ENCODE measurements around the gene AGBL1. TPM values are rescaled to one million over a fixed set of nuclear protein-coding genes. Genes with fewer than 3 reads are reported as not detected.
"Not testable (repeated sequence)": the region's sequence is repeated elsewhere in the genome, so short reads cannot be mapped to it uniquely, and the experiment has no call there.

The AGBL1 gene
- polyA plus RNA-seq, 1 donor (not counting 4 experiments of a cell fraction or from before 2014, with no cell fraction given), result not detected

GRCh38 chr15:86526938-86527690 lies 447.4 kb downstream of the AGBL1 start:
- DNase-seq (ENCODE audit: low read depth, low spot score) (no peak), FAIRE-seq (no peak)
- H3K27ac ChIP-seq (ENCODE audit: control insufficient read depth, insufficient read depth, low read length), result no peak overlapping the region
- H3K4me1 ChIP-seq (ENCODE audit: control insufficient read depth, extremely low read depth, insufficient read depth, low read length), result no peaks in the 10 kb centered on the region
- H3K4me3 ChIP-seq (ENCODE audit: control insufficient read depth in 2 of 3, extremely low read depth in 1 of 3, insufficient read depth in 2 of 3, low read depth in 1 of 3, low read length in 3 of 3), result no peak overlapping the region
- no peak overlapping the region for H3K4me2 ChIP-seq (ENCODE audit: control insufficient read depth, extremely low read depth, insufficient read depth, low read depth, low read length)
- no peaks in the 10 kb centered on the region for H3K79me2 ChIP-seq (ENCODE audit: control insufficient read depth, insufficient read depth, low read length)
- dilution Hi-C loops (cut with MboI; ENCODE audit: extremely low pct_ligation_motif_present, low sequenced_read_pairs), result no loop called here
- H3K9ac ChIP-seq (ENCODE audit: control insufficient read depth, extremely low read depth, insufficient read depth, low read length), result no peak overlapping the region
- no peaks in the 10 kb centered on the region for H3K9me3 ChIP-seq (ENCODE audit: control insufficient read depth, low read depth, low read length)
- no peaks in the 10 kb centered on the region for H4K20me1 ChIP-seq (ENCODE audit: control insufficient read depth, extremely low read depth, insufficient read depth, low read length)
- H2AFZ ChIP-seq (ENCODE audit: control insufficient read depth, low read length), result no peak overlapping the region
- no peaks in the 10 kb centered on the region for H3K27me3 ChIP-seq (ENCODE audit: control insufficient read depth, extremely low read depth, insufficient read depth, low read length)
- H3K9me1 ChIP-seq (ENCODE audit: control insufficient read depth, extremely low read depth, insufficient read depth, low read length), result no peaks in the 10 kb centered on the region
- no peaks in the 10 kb centered on the region for H3K36me3 ChIP-seq (ENCODE audit: control insufficient read depth in 2 of 2, extremely low read depth in 1 of 2, insufficient read depth in 2 of 2, low read length in 2 of 2)
- no peak for TF ChIP-seq EZH2 (IDR thresholded peaks at IDR 0.05; ENCODE audit: low read length)
- TF ChIP-seq CTCF (optimal IDR thresholded peaks at IDR 0.05 in 1 of 3, IDR thresholded peaks at IDR 0.05 in 1 of 3, conservative IDR thresholded peaks at IDR 0.05 in 1 of 3; ENCODE audit: extremely low read depth in 1 of 3, insufficient read depth in 2 of 3, low read length in 3 of 3), result no peak

GRCh38 chr15:86528094-86528493 lies 448.4 kb downstream of the AGBL1 start:
- DNase-seq (ENCODE audit: low read depth, low spot score); H3K9me1 ChIP-seq (ENCODE audit: control insufficient read depth, extremely low read depth, insufficient read depth, low read length); H3K9me3 ChIP-seq (ENCODE audit: control insufficient read depth, low read depth, low read length); H2AFZ ChIP-seq (ENCODE audit: control insufficient read depth, low read length); H3K4me3 ChIP-seq (ENCODE audit: control insufficient read depth in 2 of 3, extremely low read depth in 1 of 3, insufficient read depth in 2 of 3, low read depth in 1 of 3, low read length in 3 of 3); H3K27ac ChIP-seq (ENCODE audit: control insufficient read depth, insufficient read depth, low read length); dilution Hi-C loops (cut with MboI; ENCODE audit: extremely low pct_ligation_motif_present, low sequenced_read_pairs); H3K27me3 ChIP-seq (ENCODE audit: control insufficient read depth, extremely low read depth, insufficient read depth, low read length); FAIRE-seq; H3K9ac ChIP-seq (ENCODE audit: control insufficient read depth, extremely low read depth, insufficient read depth, low read length); H3K36me3 ChIP-seq (ENCODE audit: control insufficient read depth in 2 of 2, extremely low read depth in 1 of 2, insufficient read depth in 2 of 2, low read length in 2 of 2); H3K79me2 ChIP-seq (ENCODE audit: control insufficient read depth, insufficient read depth, low read length); H3K4me2 ChIP-seq (ENCODE audit: control insufficient read depth, extremely low read depth, insufficient read depth, low read depth, low read length); H3K4me1 ChIP-seq (ENCODE audit: control insufficient read depth, extremely low read depth, insufficient read depth, low read length); H4K20me1 ChIP-seq (ENCODE audit: control insufficient read depth, extremely low read depth, insufficient read depth, low read length): not testable (repeated sequence)

GRCh38 chr15:86538141-86538540 lies 458.5 kb downstream of the AGBL1 start:
- Histone ChIP-seq H3K4me2 (ENCODE audit: control insufficient read depth, extremely low read depth, insufficient read depth, low read depth, low read length) (no peak overlapping the region), H4K20me1 (ENCODE audit: control insufficient read depth, extremely low read depth, insufficient read depth, low read length) (no peaks in the 10 kb centered on the region), H3K9me3 (ENCODE audit: control insufficient read depth, low read depth, low read length) (no peaks in the 10 kb centered on the region), H3K27ac (ENCODE audit: control insufficient read depth, insufficient read depth, low read length) (no peak overlapping the region), H3K36me3 (ENCODE audit: control insufficient read depth in 2 of 2, extremely low read depth in 1 of 2, insufficient read depth in 2 of 2, low read length in 2 of 2) (no peaks in the 10 kb centered on the region), H2AFZ (ENCODE audit: control insufficient read depth, low read length) (no peak overlapping the region), H3K4me1 (ENCODE audit: control insufficient read depth, extremely low read depth, insufficient read depth, low read length) (no peaks in the 10 kb centered on the region), H3K79me2 (ENCODE audit: control insufficient read depth, insufficient read depth, low read length) (no peaks in the 10 kb centered on the region), H3K9me1 (ENCODE audit: control insufficient read depth, extremely low read depth, insufficient read depth, low read length) (no peaks in the 10 kb centered on the region), H3K4me3 (ENCODE audit: control insufficient read depth in 2 of 3, extremely low read depth in 1 of 3, insufficient read depth in 2 of 3, low read depth in 1 of 3, low read length in 3 of 3) (no peak overlapping the region), H3K27me3 (ENCODE audit: control insufficient read depth, extremely low read depth, insufficient read depth, low read length) (no peaks in the 10 kb centered on the region), H3K9ac (ENCODE audit: control insufficient read depth, extremely low read depth, insufficient read depth, low read length) (no peak overlapping the region)
- no peak for FAIRE-seq
- dilution Hi-C loops (cut with MboI; ENCODE audit: extremely low pct_ligation_motif_present, low sequenced_read_pairs), result no loop called here
- DNase-seq (ENCODE audit: low read depth, low spot score), result no peak
- TF ChIP-seq EZH2 (IDR thresholded peaks at IDR 0.05; ENCODE audit: low read length) (no peak), CTCF (optimal IDR thresholded peaks at IDR 0.05 in 1 of 3, IDR thresholded peaks at IDR 0.05 in 1 of 3, conservative IDR thresholded peaks at IDR 0.05 in 1 of 3; ENCODE audit: extremely low read depth in 1 of 3, insufficient read depth in 2 of 3, low read length in 3 of 3) (no peak)
